HL-60 (cell line): ENCODE data around the gene PIGX.

Experiments used
- DNase-seq, 2 experiments: peaks; one replicate each; pipeline ENCODE4 v3.0.0-alpha.2; 2010 to 2020; ENCODE audit warnings: low read depth in 1 of 2, low spot score in 1 of 2
- H3K27ac ChIP-seq: fragments of 250-450 bp; sonication (Bioruptor Pico); replicated peaks from 2 replicates; pipeline ENCODE4 v1.5.1; 2020; ENCODE audit warnings: mild to moderate bottlenecking, moderate library complexity
- H3K27me3 ChIP-seq: fragments of 250-450 bp; sonication (Bioruptor Pico); 2 replicates; pipeline ENCODE4 v1.5.1; 2021; ENCODE audit warnings: mild to moderate bottlenecking, moderate library complexity; ENCODE audit not compliant: insufficient read depth, poor library complexity, severe bottlenecking
- H3K4me3 ChIP-seq: replicated peaks from 2 replicates; pipeline ENCODE4 v1.5.1; 2011; ENCODE audit warnings: mild to moderate bottlenecking, control low read depth, low read length; ENCODE audit not compliant: insufficient read depth
- GABPA ChIP-seq: IDR thresholded peaks from 2 replicates; pipeline ENCODE4 v1.6.1; 2012; ENCODE audit warnings: low read depth
- POLR2AphosphoS5 ChIP-seq: IDR thresholded peaks from 2 replicates; pipeline ENCODE4 v1.6.1; 2012; ENCODE audit warnings: low read depth
- SPI1 ChIP-seq: IDR thresholded peaks from 2 replicates; pipeline ENCODE4 v1.6.1; 2012; ENCODE audit warnings: low read depth, mild to moderate bottlenecking, borderline replicate concordance
- long read RNA-seq: library from polyadenylated mRNA; unstranded; transcript quantifications from one replicate; pipeline ENCODE4 v2.0.0, GENCODE V29; 2020
- TF ChIP-seq, protein P1 (sequence below): IDR thresholded peaks from one replicate; pipeline ENCODE4 v1.5.1; 2011; ENCODE audit warnings: low read length, control low read depth, inconsistent platforms; ENCODE audit not compliant: insufficient read depth
- TF ChIP-seq, protein P2 (sequence below): IDR thresholded peaks from 2 replicates; pipeline ENCODE4 v1.6.1; 2012; ENCODE audit warnings: low read depth; ENCODE audit not compliant: insufficient replicate concordance

The PIGX gene
- long read RNA-seq, transcript PIGX-202 (6 exons, 3,057 nt): major isoform, 17 of 40 reads
- long read RNA-seq, partial matches to known transcripts: 0 of 40 reads
- long read RNA-seq, other reads (novel, unspliced or antisense): 23 of 40 reads

DNA sequence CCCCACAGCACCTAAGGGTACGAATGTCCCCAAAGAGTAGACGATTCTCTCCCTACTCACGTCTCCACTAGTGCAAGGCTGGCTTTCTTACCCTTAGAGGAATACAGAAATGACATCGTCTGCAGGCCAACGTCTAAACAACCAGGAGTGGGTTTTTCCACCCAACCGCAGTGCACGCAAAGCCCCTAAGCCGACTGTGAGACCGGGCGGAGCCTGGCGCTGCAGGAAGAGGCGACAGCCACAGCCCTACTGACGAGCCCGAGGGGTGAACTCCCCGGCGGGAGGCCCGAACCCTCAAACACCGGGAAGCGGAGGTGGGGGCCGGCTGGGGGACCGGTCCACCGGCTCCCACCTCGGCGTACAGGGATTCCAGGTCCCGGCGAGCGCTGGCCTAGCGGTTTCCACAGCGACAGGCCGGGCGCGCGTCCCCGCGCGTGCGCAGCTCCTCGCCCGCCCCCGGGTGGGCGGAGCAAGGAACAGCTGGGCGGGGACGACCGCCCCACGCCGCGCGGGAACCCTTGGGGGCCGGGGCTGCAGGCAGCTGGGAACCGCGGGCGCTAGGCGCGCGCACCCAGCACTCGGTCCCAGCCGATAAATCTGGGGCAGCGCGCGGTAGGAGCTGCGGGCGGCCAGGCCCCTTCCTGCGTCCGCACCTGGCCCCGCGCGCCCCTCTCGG lies at the start of gene PIGX, which contains the start of gene CEP19:
Gene PIGX (plus strand): TSS at position 540 of the 676 bp plus-strand sequence.
Gene CEP19 (minus strand): TSS at position 413 of the 676 bp plus-strand sequence. CDS start 3,593 bp downstream, outside the sequence.
- H3K27ac ChIP-seq: peak within 1 kb of the TSS; percentile 87
- H3K4me3 ChIP-seq: peak within 1 kb of the TSS; percentile 98
- peak; percentile 16; the same call in 1 of the 2 replicates for TF ChIP-seq SPI1
- no peak for TF ChIP-seq GABPA
- peak; percentile 78 to 80 for DNase-seq
- H3K27me3 ChIP-seq: no peaks in the 10 kb centered on the region

DNA sequence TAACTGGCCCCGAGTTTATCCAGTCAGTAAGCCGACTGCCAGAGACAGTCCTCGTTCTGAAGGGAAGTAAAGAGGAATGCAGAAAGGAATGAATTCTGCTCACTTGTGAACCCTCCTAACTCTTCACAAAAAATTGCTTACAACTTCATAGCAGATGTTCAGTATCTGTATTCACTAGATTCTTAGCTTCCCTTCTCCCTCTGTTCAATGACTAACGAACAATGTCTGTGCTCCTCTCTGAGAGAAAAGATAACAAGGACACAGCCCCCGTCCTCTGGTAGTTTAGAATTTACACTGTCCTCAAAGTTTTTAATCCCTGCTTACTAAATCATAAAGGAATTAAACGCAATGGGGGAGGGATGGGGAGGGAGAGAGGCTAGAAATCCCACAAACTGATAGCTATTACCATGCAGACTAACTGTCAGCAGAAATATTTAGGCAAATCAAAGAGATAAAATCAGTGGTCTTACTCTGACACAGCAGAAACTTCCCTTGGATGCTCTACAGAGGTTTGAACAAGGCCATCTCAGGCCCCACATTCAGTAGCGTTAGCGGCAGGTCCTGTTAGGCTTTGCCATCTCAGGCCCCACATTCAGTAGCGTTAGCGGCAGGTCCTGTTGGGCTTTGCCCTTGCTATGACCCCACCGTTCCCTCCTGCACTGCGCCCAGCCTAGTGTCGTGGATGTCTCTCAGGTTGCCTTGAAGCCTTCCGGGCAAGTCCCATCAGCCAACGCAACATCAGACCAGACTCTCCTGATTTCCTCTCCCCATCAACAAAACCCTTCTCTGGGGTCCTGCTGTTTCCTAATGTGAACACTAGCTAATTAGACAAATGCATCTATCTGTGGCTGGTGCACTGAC lies 49.2 kb upstream of the PIGX start:
- Histone ChIP-seq H3K27me3 (no peaks in the 10 kb centered on the region), H3K4me3 (no peak overlapping the region), H3K27ac (no peak overlapping the region)
- no peak for TF ChIP-seq SPI1
- TF ChIP-seq, protein P1, sequence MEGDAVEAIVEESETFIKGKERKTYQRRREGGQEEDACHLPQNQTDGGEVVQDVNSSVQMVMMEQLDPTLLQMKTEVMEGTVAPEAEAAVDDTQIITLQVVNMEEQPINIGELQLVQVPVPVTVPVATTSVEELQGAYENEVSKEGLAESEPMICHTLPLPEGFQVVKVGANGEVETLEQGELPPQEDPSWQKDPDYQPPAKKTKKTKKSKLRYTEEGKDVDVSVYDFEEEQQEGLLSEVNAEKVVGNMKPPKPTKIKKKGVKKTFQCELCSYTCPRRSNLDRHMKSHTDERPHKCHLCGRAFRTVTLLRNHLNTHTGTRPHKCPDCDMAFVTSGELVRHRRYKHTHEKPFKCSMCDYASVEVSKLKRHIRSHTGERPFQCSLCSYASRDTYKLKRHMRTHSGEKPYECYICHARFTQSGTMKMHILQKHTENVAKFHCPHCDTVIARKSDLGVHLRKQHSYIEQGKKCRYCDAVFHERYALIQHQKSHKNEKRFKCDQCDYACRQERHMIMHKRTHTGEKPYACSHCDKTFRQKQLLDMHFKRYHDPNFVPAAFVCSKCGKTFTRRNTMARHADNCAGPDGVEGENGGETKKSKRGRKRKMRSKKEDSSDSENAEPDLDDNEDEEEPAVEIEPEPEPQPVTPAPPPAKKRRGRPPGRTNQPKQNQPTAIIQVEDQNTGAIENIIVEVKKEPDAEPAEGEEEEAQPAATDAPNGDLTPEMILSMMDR: no peak
- TF ChIP-seq POLR2AphosphoS5: no peak; the same call in 1 of the 2 replicates
- no peak for TF ChIP-seq GABPA
- TF ChIP-seq, protein P2, sequence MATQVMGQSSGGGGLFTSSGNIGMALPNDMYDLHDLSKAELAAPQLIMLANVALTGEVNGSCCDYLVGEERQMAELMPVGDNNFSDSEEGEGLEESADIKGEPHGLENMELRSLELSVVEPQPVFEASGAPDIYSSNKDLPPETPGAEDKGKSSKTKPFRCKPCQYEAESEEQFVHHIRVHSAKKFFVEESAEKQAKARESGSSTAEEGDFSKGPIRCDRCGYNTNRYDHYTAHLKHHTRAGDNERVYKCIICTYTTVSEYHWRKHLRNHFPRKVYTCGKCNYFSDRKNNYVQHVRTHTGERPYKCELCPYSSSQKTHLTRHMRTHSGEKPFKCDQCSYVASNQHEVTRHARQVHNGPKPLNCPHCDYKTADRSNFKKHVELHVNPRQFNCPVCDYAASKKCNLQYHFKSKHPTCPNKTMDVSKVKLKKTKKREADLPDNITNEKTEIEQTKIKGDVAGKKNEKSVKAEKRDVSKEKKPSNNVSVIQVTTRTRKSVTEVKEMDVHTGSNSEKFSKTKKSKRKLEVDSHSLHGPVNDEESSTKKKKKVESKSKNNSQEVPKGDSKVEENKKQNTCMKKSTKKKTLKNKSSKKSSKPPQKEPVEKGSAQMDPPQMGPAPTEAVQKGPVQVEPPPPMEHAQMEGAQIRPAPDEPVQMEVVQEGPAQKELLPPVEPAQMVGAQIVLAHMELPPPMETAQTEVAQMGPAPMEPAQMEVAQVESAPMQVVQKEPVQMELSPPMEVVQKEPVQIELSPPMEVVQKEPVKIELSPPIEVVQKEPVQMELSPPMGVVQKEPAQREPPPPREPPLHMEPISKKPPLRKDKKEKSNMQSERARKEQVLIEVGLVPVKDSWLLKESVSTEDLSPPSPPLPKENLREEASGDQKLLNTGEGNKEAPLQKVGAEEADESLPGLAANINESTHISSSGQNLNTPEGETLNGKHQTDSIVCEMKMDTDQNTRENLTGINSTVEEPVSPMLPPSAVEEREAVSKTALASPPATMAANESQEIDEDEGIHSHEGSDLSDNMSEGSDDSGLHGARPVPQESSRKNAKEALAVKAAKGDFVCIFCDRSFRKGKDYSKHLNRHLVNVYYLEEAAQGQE: no peak
- DNase-seq: no peak

DNA sequence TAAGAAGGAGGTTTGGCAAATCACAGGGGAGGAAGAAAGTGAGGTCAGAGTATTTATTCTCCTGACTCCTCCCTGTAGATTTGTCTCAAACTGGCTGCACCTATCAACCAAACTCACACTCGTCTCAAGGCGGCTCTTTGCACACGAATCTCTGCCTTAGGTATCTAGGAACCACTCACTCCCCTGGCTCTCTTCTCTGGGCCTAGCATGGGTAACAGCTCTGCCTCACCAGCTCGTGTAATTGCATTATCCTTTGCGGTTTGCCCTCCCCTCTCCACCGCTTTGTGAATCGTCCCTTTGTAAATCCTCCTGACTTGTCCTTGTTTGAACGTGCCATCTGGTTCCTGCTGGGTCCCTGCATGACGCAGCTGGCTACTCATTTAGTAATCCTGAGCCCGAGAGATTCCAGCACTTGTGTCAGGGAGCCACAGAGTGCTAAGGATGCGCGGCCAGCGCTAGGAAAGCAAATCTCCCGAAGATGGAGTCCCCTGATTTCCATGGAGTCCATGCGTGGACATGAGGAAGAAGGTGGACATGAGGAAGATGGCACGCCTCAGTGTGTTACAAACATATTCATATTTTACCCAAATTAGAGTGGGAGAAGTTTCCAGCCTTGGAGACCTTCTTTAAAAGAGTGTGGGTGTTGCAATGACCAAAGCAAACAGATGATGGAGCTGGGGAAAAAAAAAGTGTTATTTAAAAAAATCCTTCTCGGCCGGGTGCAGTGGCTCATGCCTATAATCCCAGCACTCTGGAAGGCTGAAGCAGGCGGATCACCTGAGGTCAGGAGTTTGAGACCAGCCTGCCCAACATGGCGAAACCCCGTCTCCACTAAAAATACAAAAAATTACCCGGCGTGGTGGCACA lies 45.9 kb upstream of the PIGX start:
- peak; percentile 94 for TF ChIP-seq POLR2AphosphoS5
- TF ChIP-seq SPI1: no peak; the same call in 1 of the 2 replicates
- TF ChIP-seq, protein P1: no peak
- H3K27ac ChIP-seq: peak overlapping the region; percentile 27
- no peaks in the 10 kb centered on the region for H3K27me3 ChIP-seq
- H3K4me3 ChIP-seq: no peak overlapping the region
- peak; percentile 86 to 95 for DNase-seq

DNA sequence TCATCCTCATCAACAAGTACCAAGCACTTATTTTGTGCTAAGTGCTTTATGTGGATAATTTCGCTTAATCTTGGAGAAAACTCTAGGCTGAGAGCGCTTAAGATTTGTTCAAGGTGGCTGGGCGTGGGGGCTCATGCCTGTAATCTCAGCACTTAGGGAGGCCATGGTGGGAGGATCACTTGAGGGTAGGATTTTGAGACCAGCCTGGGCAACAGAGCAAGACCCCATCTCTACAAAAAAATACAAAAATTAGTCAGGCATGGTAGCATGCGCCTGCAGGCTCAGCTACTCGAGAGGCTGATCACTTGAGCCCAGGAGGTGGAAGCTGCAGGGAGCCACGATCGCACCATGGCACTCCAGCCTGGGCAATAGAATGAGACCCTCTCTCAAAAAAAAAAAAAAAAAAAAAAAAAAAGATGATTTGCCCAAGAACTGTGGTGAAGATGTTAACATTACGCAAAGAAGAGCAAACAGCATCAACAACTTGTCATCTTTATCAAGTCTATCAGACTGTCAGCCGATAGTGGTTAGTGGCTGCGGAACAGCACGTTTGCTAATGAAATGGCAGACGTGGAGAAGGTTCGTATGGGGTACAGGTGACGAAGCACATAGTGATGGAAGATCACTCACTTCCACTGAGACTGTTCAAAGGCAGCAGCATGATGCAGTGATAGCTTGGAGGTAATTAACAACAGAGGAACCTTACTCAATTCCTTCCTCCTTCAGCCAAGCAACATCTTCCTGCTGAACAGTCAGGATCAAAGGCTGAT lies 44.9 kb upstream of the PIGX start:
- Histone ChIP-seq H3K27me3 (no peaks in the 10 kb centered on the region), H3K27ac (no peak overlapping the region), H3K4me3 (no peak overlapping the region)
- TF ChIP-seq, protein P1: no peak
- no peak for TF ChIP-seq POLR2AphosphoS5
- TF ChIP-seq, protein P2: no peak
- TF ChIP-seq SPI1: no peak
- no peak for TF ChIP-seq GABPA
- no peak for DNase-seq
